NOMO-1 treated with dmso at 0.1 percent for 144 hours (cell line): ENCODE data around the gene OTUD3.
"Not testable (repeated sequence)": the region's sequence is repeated elsewhere in the genome, so short reads cannot be mapped to it uniquely, and the experiment has no call there.

Experiments
- DNase-seq: peaks from one replicate; lab custom pipeline; 2025; ENCODE audit not compliant: unreplicated experiment; lab: John Stamatoyannopoulos, UW

OTUD3 gene

DNA sequence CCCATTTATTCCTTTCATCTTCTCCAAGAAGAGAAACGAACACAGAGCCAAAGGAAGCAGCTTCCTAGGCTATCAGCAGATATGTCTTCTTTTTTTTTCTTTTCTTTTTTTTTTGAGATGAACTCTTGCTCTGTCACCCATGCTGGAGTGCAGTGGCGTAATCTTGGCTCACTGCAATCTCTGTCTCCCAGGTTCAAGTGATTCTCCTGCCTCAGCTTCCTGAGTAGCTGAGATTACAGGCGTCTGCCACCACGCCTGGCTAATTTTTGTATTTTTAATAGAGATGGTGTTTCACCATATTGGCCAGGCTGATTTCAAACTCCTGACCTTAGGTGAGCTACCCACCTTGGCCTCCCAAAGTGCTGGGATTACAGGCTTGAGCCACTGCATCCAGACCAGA lies 13.6 kb upstream of the OTUD3 start:
- not testable (repeated sequence) for DNase-seq

DNA sequence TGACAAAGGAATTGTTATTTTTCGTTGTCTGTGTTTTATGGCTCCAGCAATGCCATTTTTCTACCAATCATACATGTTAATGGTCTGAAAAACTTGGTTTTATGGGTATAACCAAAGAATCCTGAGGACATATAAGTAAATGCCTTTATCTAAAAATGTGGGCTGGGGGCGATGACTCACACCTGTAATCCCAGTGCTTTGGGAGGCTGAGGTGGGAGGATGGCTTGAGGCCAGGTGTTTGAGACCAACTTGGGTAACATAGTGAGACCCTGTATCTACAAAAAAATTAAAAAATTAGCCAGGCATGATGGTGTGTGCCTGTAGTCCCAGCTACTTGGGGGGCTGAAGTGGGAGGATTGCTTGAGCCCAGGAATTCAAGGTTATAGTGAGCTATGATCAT lies 12.7 kb upstream of the OTUD3 start:
- not testable (repeated sequence) for DNase-seq

DNA sequence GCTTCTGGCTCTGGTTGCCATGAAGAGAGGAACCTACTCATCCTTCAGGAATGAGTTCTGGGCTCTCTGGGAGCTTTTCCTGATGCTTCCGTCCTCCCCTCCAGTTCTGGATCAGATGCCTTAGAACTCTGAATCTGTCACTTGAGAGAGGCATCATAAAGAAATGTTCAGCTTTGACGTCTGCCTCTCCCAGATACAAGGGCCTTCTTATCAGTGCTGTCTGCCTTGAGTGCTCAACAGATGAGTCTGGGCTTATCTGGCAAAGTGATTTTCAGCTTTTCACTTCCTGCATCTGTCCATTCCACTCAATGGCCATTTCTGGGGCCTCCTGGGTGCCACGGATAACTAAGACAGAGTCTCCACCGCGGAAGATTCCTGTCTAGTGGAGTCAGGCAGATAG lies 12.3 kb upstream of the OTUD3 start:
- no peak for DNase-seq

DNA sequence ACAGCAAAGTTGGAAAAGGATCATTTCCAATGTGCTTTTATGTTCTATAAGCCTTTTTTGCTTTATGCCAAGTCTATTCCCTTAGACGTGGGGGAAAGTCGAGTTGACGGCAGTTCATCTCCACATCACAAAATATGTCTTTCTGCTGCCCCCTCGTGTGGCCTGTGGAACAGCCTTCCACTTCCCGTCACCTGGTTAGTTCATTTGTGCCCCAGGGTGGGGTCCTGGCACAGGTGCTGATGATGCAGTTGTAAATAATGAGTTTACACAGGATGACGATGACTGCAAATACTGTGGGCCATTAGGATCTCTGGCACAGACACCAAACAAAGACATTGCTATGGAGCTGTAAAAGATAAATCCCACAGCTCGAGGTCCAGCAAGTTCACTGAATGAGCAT lies 10.0 kb upstream of the OTUD3 start:
- no peak for DNase-seq

DNA sequence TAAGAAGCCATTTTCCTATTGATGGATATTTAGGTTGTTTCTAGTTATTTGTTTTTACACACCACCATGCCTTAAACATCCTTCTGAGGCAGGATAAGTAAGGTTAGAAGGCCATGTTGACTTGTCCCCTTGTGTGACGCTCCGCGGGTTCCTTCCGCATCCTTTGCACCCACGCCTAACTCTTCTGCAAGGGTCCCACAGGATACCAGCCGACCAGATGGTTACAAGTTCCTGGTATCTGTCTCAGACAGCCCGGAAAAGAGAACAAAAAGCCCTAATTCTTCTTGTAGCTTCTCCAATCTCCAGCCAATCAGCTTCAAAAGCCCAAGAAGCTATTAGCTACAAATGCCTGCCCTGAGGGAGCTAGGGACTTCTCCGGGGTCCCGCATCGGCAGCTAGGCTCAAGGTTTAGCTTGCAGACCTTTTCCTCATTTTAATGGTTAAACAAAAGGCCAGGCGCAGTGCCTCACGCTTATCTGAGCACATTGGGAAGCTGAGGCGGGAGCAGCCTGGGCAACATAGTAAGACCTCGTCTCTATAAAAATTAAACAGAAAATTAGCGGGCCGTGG lies 4.9 kb upstream of the OTUD3 start:
- no peak for DNase-seq

DNA sequence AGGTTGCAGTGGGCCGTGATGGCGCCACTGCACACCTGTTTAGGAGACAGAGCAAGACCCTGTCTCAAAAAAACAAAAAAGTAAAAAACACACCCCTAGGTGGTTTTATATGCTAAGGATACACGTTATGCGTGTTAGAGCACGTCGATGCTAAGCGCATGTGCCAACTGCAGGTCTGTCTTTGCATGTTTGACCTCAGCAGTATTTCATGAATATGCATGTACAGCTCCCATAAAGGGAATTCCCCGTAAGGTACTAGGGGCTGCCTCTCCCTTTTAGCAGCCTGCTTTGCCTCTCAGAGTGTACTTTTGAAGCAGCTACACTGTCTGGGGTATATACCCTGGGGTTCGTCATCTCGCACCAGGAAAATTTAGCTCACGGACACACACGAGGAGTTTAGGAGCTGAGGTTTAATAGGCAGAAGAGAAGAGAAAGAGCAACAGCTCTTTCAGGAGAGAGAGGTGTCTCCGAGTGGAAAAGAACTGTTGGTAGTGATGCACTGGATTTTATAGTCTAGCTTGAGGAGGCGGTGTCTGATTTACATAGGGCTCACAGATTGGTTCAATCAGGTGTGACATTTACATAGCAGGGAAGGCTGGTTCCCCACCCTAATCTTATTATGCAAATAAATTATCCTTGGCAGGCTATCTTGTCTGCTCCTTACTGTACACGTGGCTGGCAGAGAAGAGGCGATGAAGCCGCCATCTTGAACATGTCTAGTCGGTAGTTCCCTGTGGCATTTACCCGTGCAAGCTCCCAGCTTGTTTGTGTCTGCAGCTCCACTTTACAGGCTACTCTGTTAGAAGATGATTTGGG lies 4.2 kb upstream of the OTUD3 start:
- DNase-seq = no peak

- DNase-seq = no peak
Measured at GRCh38 chr1:19878637-19878985, 3.6 kb upstream of the OTUD3 start.

GRCh38 chr1:19879227-19879626 lies 3.0 kb upstream of the OTUD3 start:
- no peak for DNase-seq

DNA sequence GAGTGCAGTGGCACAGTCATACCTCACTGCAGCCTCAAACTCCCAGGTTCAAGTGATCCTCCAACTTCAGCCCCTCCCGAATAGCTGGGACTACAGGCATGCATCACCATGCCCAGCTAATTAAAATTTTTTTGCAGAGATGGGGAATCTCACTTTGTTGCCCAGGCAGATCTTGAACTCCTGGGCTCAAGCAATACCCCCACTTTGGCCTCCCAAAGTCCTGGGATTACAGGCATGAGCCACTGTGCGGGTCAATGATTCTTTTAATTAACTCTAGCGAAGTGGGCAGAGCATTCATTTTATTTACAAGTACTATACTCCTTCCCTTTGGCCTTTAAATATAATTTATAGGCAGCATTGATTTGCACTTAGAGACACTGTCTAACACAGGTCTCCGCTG lies 2.5 kb upstream of the OTUD3 start:
- no peak for DNase-seq

DNA sequence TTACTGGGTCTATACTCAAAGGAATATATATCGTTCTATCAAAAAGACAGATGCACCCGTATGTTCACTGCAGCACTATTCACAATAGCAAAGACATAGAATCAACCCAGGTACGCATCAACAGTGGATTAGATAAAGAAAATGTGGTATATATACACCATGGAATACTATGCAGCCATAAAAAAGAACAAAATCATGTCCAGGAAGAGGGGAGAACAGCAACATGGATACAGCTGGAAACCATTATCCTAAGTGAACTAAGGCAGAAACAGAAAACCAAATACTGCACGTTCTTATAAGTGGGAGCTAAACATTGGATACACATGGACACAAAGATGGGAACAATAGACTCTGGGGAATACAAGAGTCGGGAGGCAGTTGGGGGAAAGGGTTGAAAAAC lies 1.4 kb upstream of the OTUD3 start:
- DNase-seq = not testable (repeated sequence)

GRCh38 chr1:19884312-19884711 lies 2.1 kb downstream of the OTUD3 start:
- no peak for DNase-seq

- no peak for DNase-seq
Measured at GRCh38 chr1:19885821-19886220, 3.6 kb downstream of the OTUD3 start.

GRCh38 chr1:19888112-19888511 lies 5.9 kb downstream of the OTUD3 start:
- no peak for DNase-seq

DNA sequence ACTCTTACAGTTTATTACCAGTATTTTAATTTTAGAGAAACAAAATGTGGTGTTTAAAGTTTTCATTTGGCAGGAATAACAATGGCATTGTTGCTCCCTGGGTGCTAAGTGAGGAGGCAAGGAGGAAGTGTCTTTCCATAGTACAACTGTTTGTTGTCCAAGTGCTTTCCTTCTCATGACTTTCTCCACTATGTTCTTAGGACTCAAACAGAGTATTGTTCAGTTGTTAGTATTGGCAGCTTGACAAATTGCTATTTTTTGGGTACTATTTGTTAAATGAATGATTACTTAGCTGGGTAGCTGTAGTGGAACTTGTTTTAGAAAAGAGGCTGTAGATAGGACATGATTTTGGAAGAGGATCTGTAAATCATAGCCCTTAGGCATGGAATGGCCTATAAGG lies 7.5 kb downstream of the OTUD3 start:
- no peak for DNase-seq

- no peak for DNase-seq
Measured at GRCh38 chr1:19892129-19892528, 9.9 kb downstream of the OTUD3 start.

GRCh38 chr1:19892628-19893168 lies 10.5 kb downstream of the OTUD3 start:
- DNase-seq = no peak

DNA sequence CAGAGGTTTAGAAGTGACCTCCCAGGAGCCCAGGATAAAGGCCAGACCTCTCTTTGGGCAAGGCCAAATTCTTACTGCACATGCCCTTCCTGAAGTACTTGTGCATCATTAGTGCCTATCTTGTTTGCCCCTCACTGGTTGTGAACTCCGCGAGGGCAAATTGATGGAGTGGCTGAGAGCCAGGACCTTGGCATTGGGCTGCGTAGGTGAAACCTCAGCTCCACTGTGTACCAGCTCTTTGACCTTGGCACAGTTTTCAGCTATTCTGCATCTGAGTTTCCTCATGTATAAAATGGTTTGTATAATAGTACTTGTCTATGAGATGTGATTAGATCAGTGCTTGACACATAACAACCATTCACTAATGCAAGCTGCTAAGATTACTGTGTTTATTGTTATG lies 11.5 kb downstream of the OTUD3 start:
- no peak for DNase-seq

DNA sequence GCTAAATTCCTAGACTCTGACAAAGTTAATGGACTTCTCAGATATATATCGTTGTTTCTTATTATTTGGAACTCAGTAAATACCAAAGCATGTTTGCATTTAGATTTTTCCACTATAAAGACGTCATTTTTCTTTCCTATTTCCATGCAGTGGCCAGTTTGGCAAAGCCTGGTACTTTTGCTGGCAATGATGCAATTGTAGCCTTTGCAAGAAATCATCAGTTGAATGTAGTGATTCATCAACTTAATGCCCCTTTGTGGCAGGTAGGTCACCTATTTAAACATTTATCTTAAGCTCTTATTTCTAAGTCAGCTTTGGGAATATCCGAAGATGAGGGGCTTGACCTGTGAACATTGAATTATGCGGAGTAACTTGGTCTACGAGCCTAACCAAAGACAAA lies 12.0 kb downstream of the OTUD3 start:
- DNase-seq = no peak

GRCh38 chr1:19901653-19902052 lies 19.5 kb downstream of the OTUD3 start:
- DNase-seq = no peak

- DNase-seq = no peak
Measured at GRCh38 chr1:19903621-19904020, 21.4 kb downstream of the OTUD3 start.

GRCh38 chr1:19907456-19907855 lies 25.3 kb downstream of the OTUD3 start:
- no peak for DNase-seq

DNA sequence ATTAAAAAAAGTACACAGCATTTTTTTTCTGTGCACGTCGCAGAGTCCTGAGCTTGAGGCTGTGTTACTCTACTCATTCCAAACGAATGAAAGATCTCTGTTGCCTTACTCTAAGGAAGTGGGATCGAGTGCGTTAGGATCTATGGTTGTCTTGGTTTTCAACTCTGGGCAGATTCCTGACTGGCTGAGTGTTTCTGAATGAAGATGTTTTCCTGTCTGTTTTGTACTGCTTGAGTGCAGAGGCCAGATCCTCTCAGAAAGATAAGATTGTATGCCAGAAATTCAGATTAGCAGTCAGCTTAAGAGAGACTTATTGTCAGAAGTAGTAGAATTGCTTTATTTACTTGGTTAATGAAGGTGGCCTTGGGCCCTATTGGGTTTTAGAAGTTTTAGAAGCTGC lies 27.2 kb downstream of the OTUD3 start:
- DNase-seq = no peak

- no peak for DNase-seq
Measured at GRCh38 chr1:19909971-19910370, 27.8 kb downstream of the OTUD3 start.
